ENCODE measurements around the gene OTOL1.
"Not testable (repeated sequence)": the region's sequence is repeated elsewhere in the genome, so short reads cannot be mapped to it uniquely, and the experiment has no call there.

GRCh38 chr3:161490845-161491244 is 5.8 kb upstream of the OTOL1 start:
- TF ChIP-seq CTCF, EZH2phosphoT487 (IDR thresholded peaks at IDR 0.05): not testable (repeated sequence)

All from neural progenitor cell (in vitro differentiated cells).